22Rv1 (cell line): ENCODE measurements around the gene PRR5.
"Not testable (repeated sequence)": the region's sequence is repeated elsewhere in the genome, so short reads cannot be mapped to it uniquely, and the experiment has no call there.

ENCODE experiments used
- H3K27ac ChIP-seq: fragments of 450-650 bp; 2 replicates; pipeline ENCODE4 v1.5.1; 2017
- ZFX ChIP-seq: fragments of 450-650 bp; IDR thresholded peaks from 2 replicates; pipeline ENCODE4 v1.6.1; 2017; ENCODE audit warnings: antibody characterized with exemption, borderline replicate concordance
- TF ChIP-seq, protein P1 (sequence below): fragments of 450-650 bp; IDR thresholded peaks from 2 replicates; pipeline ENCODE4 v1.5.1; 2017; ENCODE audit warnings: mild to moderate bottlenecking

The PRR5 gene

GRCh38 chr22:44668190-44668885 is 33.7 kb upstream of the PRR5 start:
- TF ChIP-seq, protein P1, sequence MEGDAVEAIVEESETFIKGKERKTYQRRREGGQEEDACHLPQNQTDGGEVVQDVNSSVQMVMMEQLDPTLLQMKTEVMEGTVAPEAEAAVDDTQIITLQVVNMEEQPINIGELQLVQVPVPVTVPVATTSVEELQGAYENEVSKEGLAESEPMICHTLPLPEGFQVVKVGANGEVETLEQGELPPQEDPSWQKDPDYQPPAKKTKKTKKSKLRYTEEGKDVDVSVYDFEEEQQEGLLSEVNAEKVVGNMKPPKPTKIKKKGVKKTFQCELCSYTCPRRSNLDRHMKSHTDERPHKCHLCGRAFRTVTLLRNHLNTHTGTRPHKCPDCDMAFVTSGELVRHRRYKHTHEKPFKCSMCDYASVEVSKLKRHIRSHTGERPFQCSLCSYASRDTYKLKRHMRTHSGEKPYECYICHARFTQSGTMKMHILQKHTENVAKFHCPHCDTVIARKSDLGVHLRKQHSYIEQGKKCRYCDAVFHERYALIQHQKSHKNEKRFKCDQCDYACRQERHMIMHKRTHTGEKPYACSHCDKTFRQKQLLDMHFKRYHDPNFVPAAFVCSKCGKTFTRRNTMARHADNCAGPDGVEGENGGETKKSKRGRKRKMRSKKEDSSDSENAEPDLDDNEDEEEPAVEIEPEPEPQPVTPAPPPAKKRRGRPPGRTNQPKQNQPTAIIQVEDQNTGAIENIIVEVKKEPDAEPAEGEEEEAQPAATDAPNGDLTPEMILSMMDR: peak; percentile 45
- TF ChIP-seq ZFX: no peak
- H3K27ac ChIP-seq: no peak overlapping the region

GRCh38 chr22:44668886-44669521 is 33.0 kb upstream of the PRR5 start:
- H3K27ac ChIP-seq: no peak overlapping the region
- TF ChIP-seq ZFX: no peak
- TF ChIP-seq, protein P1: no peak

DNA sequence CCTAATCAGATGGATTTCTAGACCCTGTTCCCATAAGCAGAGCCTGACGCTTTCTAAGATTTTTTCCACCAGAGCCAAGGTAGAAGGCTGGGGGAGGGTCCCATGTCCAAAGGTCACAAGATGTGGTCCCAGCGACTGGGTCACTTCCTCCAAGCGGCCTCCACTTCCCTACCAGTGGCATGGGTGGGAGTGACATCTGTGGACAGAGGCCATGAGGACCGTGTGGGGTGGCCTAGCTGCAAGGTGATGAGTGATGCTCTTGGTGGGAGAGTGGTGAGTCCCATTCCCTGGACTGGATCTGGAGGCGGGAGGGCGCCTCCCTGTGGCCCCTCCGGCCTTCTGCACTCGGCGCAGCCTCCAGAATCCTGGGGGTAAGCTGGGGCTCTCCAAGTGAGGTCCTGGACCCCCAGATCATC is 32.4 kb upstream of the PRR5 start:
- H3K27ac ChIP-seq: no peak overlapping the region
- TF ChIP-seq, protein P1: peak; percentile 55
- no peak for TF ChIP-seq ZFX

- no peak overlapping the region for H3K27ac ChIP-seq
- no peak for TF ChIP-seq ZFX
- TF ChIP-seq, protein P1: no peak
These were observed 31.6 kb upstream of the PRR5 start for GRCh38 chr22:44670220-44670988.

GRCh38 chr22:44671742-44672141 is 30.3 kb upstream of the PRR5 start:
- H3K27ac ChIP-seq: no peak overlapping the region

DNA sequence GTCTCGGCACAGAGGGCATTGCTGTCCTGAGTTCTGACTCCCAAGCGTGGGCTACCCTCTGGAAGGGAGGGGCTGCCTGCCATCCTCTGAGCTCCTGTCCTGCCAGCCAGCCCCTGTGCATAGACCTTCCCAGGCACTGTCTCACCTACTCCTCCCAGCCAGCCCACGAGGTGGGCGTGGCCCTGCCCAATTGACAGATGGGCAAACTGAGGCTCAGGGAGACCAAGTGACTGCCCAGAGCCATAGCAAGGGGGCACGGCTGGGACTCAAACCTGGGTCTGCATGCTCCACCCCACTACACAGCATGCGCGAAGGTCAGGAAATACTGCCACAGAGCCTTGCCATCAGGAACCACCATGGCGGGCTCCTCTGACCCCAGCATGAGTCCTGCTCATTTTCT is 29.4 kb upstream of the PRR5 start:
- H3K27ac ChIP-seq: no peak overlapping the region
- TF ChIP-seq, protein P1: no peak
- no peak for TF ChIP-seq ZFX

More at GRCh38 chr22:44671742-44672141, 30.3 kb upstream of the PRR5 start:
- TF ChIP-seq, protein P1: no peak
- TF ChIP-seq ZFX: no peak

GRCh38 chr22:44673406-44673805 is 28.6 kb upstream of the PRR5 start:
- no peak overlapping the region for H3K27ac ChIP-seq
- TF ChIP-seq ZFX: no peak
- TF ChIP-seq, protein P1: no peak

GRCh38 chr22:44676066-44676440 is 26.0 kb upstream of the PRR5 start:
- H3K27ac ChIP-seq: not testable (repeated sequence)
